WTC11 (cell line): ENCODE data around the gene KIF13A. TPM values are rescaled to one million over a fixed set of nuclear protein-coding genes. Genes with fewer than 3 reads are reported as not detected.

Source experiments
- ATAC-seq: fragments of 200-7000 bp; cut with Tn5 transposase; 2 replicates; pipeline ENCODE4 v1.10.0; 2021; ENCODE audit warnings: mild to moderate bottlenecking, moderate library complexity
- CTCF ChIA-PET: fragments of 300-600 bp; sonication (Branson Sonifier 250); formaldehyde crosslinking; loops from one replicate; lab custom pipeline; 2021; ENCODE audit warnings: antibody characterized with exemption; lab: Charles Lee
- POLR2A ChIA-PET: fragments of 350-600 bp; sonication (Branson Sonifier 250); formaldehyde crosslinking; loops from one replicate; lab custom pipeline; 2021; ENCODE audit warnings: antibody characterized with exemption; lab: Charles Lee
- DNase-seq: peaks from one replicate; pipeline ENCODE4 v3.0.0; 2021; ENCODE audit warnings: low spot score
- H3K27ac Mint-ChIP-seq: 2 replicates; pipeline ENCODE4 v1.8.0; 2021; ENCODE audit warnings: mixed read lengths
- H3K27me3 Mint-ChIP-seq: 2 replicates; pipeline ENCODE4 v1.8.0; 2021; ENCODE audit warnings: low read depth, mild to moderate bottlenecking, moderate library complexity, mixed read lengths
- H3K36me3 Mint-ChIP-seq: 2 replicates; pipeline ENCODE4 v1.8.0; 2021; ENCODE audit warnings: mixed read lengths
- H3K4me1 Mint-ChIP-seq: 2 replicates; pipeline ENCODE4 v1.8.0; 2022; ENCODE audit warnings: mixed read lengths
- H3K4me3 Mint-ChIP-seq: 2 replicates; pipeline ENCODE4 v1.8.0; 2021; ENCODE audit warnings: mild to moderate bottlenecking, moderate library complexity, mixed read lengths
- H3K9me3 Mint-ChIP-seq: 2 replicates; pipeline ENCODE4 v1.8.0; 2021; ENCODE audit warnings: mixed read lengths
- AR ChIP-seq: fragments of 250-450 bp; sonication (Bioruptor Pico); IDR thresholded peaks from 2 replicates; pipeline ENCODE4 v1.9.0; 2021; ENCODE audit warnings: mild to moderate bottlenecking
- CDX4 ChIP-seq: fragments of 250-450 bp; sonication (Bioruptor Pico); IDR thresholded peaks from 2 replicates; pipeline ENCODE4 v1.9.0; 2021; ENCODE audit warnings: moderate library complexity, mild to moderate bottlenecking, inconsistent platforms, borderline replicate concordance
- CREB1 ChIP-seq: sonication (generic); formaldehyde crosslinking; IDR thresholded peaks from 2 replicates; pipeline ENCODE4 v1.8.0; 2023; ENCODE audit warnings: mild to moderate bottlenecking, missing genetic modification reagents
- FOXK1 ChIP-seq: sonication (generic); formaldehyde crosslinking; IDR thresholded peaks from 2 replicates; pipeline ENCODE4 v1.8.0; 2022; ENCODE audit warnings: mild to moderate bottlenecking, moderate library complexity, missing genetic modification reagents
- FOXP4 ChIP-seq: sonication (generic); formaldehyde crosslinking; IDR thresholded peaks from 2 replicates; pipeline ENCODE4 v1.8.0; 2022; ENCODE audit warnings: mild to moderate bottlenecking, missing genetic modification reagents
- GABPB1 ChIP-seq: sonication (generic); formaldehyde crosslinking; IDR thresholded peaks from 2 replicates; pipeline ENCODE4 v1.8.1; 2023; ENCODE audit warnings: mild to moderate bottlenecking, missing genetic modification reagents
- IRF1 ChIP-seq: sonication (generic); formaldehyde crosslinking; IDR thresholded peaks from 2 replicates; pipeline ENCODE4 v1.8.0; 2023; ENCODE audit warnings: missing genetic modification reagents
- JAZF1 ChIP-seq: fragments of 250-450 bp; sonication (Bioruptor Pico); IDR thresholded peaks from 2 replicates; pipeline ENCODE4 v1.9.0; 2021; ENCODE audit warnings: moderate library complexity, mild to moderate bottlenecking, inconsistent platforms
- MLX ChIP-seq: sonication (generic); formaldehyde crosslinking; IDR thresholded peaks from 2 replicates; pipeline ENCODE4 v1.8.1; 2023; ENCODE audit warnings: mild to moderate bottlenecking, missing genetic modification reagents, moderate library complexity
- NFYB ChIP-seq: sonication (generic); formaldehyde crosslinking; conservative IDR thresholded peaks from 2 replicates; pipeline ENCODE4 v1.8.0; 2022; ENCODE audit warnings: low read depth, missing genetic modification reagents
- NR1H2 ChIP-seq: sonication (generic); formaldehyde crosslinking; IDR thresholded peaks from 2 replicates; pipeline ENCODE4 v1.9.0; 2021; ENCODE audit warnings: mild to moderate bottlenecking, moderate library complexity, missing genetic modification reagents
- PREB ChIP-seq: sonication (generic); formaldehyde crosslinking; IDR thresholded peaks from 2 replicates; pipeline ENCODE4 v1.8.1; 2022; ENCODE audit warnings: mild to moderate bottlenecking, missing genetic modification reagents, moderate library complexity, borderline replicate concordance
- RORB ChIP-seq: fragments of 250-450 bp; sonication (Bioruptor Pico); IDR thresholded peaks from 2 replicates; pipeline ENCODE4 v1.9.0; 2021; ENCODE audit warnings: mild to moderate bottlenecking
- SMAD4 ChIP-seq: sonication (generic); formaldehyde crosslinking; IDR thresholded peaks from 2 replicates; pipeline ENCODE4 v1.8.0; 2022; ENCODE audit warnings: mild to moderate bottlenecking, missing genetic modification reagents
- SOX15 ChIP-seq: fragments of 250-450 bp; sonication (Bioruptor Pico); IDR thresholded peaks from 2 replicates; pipeline ENCODE4 v1.9.0; 2021; ENCODE audit warnings: mild to moderate bottlenecking
- ZBTB21 ChIP-seq: sonication (generic); formaldehyde crosslinking; IDR thresholded peaks from 2 replicates; pipeline ENCODE4 v1.8.1; 2023; ENCODE audit warnings: mild to moderate bottlenecking, missing genetic modification reagents, borderline replicate concordance
- ZNF263 ChIP-seq: sonication (generic); formaldehyde crosslinking; IDR thresholded peaks from 2 replicates; pipeline ENCODE4 v1.8.1; 2022; ENCODE audit warnings: low read depth, mild to moderate bottlenecking, moderate library complexity, missing genetic modification reagents
- ZNF425 ChIP-seq: fragments of 250-450 bp; sonication (Bioruptor Pico); conservative IDR thresholded peaks from 2 replicates; pipeline ENCODE4 v1.9.0; 2021; ENCODE audit warnings: mild to moderate bottlenecking
- ZNF512 ChIP-seq: sonication (generic); formaldehyde crosslinking; IDR thresholded peaks from 2 replicates; pipeline ENCODE4 v1.8.1; 2022; ENCODE audit warnings: missing genetic modification reagents, borderline replicate concordance
- total RNA-seq: library from RNA; stranded (reverse); gene quantifications from 3 replicates; pipeline ENCODE4 v1.2.3, GENCODE V29; 2021

KIF13A gene
- total RNA-seq, 1 experiment from 2014 or later, result 32.7 TPM

- TF ChIP-seq ZNF512 (CRISPR knock-in tag), result no peak
- TF ChIP-seq ZNF425 (CRISPR knock-in tag), result no peak
These were observed 133.9 kb downstream of the KIF13A start (continued) for GRCh38 chr6:17853533-17853932.

- ATAC-seq (no peak), DNase-seq (no peak)
- Mint-ChIP-seq H3K9me3 (no peaks in the 10 kb centered on the region), H3K4me3 (no peak overlapping the region), H3K27ac (0 out of 2 replicates have a peak overlapping the region, but pooled peaks have one; percentile 36), H3K4me1 (no peaks in the 10 kb centered on the region), H3K27me3 (no peaks in the 10 kb centered on the region), H3K36me3 (peaks cover 16% of the 10 kb centered on the region)
- ChIA-PET POLR2A (no interaction called here), CTCF (no interaction called here)
- TF ChIP-seq IRF1 (no peak), MLX (CRISPR knock-in tag) (no peak), SOX15 (CRISPR knock-in tag) (no peak), CDX4 (CRISPR knock-in tag) (no peak), JAZF1 (CRISPR knock-in tag) (no peak), ZBTB21 (no peak), AR (CRISPR knock-in tag) (no peak), RORB (CRISPR knock-in tag) (no peak), NFYB (no peak), NR1H2 (CRISPR knock-in tag) (no peak), ZNF263 (CRISPR knock-in tag) (no peak), CREB1 (CRISPR knock-in tag) (no peak), PREB (CRISPR knock-in tag) (no peak), SMAD4 (CRISPR knock-in tag) (no peak), GABPB1 (no peak), FOXP4 (no peak), FOXK1 (CRISPR knock-in tag) (no peak)
These were observed 135.7 kb downstream of the KIF13A start for GRCh38 chr6:17851720-17852161.
